H1 (cell line): ENCODE results near the gene WWP2. TPM values are rescaled to one million over a fixed set of nuclear protein-coding genes. Genes with fewer than 3 reads are reported as not detected.

Experiments used
- CTCF ChIA-PET: fragments of 300-600 bp; sonication (Branson Sonifier 250); formaldehyde crosslinking; loops from one replicate; lab custom pipeline; 2021; ENCODE audit not compliant: partially characterized antibody; lab: Charles Lee
- POLR2A ChIA-PET: fragments of 300-600 bp; sonication (Branson Sonifier 250); formaldehyde crosslinking; loops from one replicate; lab custom pipeline; 2021; ENCODE audit warnings: inconsistent platforms; ENCODE audit not compliant: partially characterized antibody; lab: Charles Lee
- DNase-seq, 2 experiments: peaks; one replicate each; pipeline versions ENCODE4 v3.0.0 to v3.0.0-alpha.2; 2010 to 2022; ENCODE audit warnings: low spot score in 2 of 2, low read depth in 1 of 2, mixed read lengths in 1 of 2
- FAIRE-seq: peaks from 2 replicates; lab custom pipeline; 2011; peaks lifted over from hg19 to GRCh38; lab: Jason Lieb, UNC
- H2AFZ ChIP-seq: 2 replicates; pipeline ENCODE4 v1.8.1; 2012; ENCODE audit warnings: low read length, inconsistent platforms
- H2AK5ac ChIP-seq: 2 replicates; pipeline ENCODE4 v1.6.1; 2013; ENCODE audit warnings: low read depth, low read length
- H2BK120ac ChIP-seq: replicated peaks from 2 replicates; pipeline ENCODE3; 2013; ENCODE audit warnings: low read depth, low read length, inconsistent platforms
- H2BK12ac ChIP-seq: 2 replicates; pipeline ENCODE4 v1.6.1; 2013; ENCODE audit warnings: low read depth, low read length
- H2BK15ac ChIP-seq: 2 replicates; pipeline ENCODE4 v1.6.1; 2013; ENCODE audit warnings: low read length
- H2BK20ac ChIP-seq: 2 replicates; pipeline ENCODE4 v1.6.1; 2013; ENCODE audit warnings: low read length
- H2BK5ac ChIP-seq: 2 replicates; pipeline ENCODE4 v1.6.1; 2013; ENCODE audit warnings: low read depth, low read length
- H3K14ac ChIP-seq: 2 replicates; pipeline ENCODE4 v1.6.1; 2013; ENCODE audit warnings: inconsistent platforms; ENCODE audit not compliant: insufficient read length
- H3K18ac ChIP-seq: 2 replicates; pipeline ENCODE4 v1.6.1; 2013; ENCODE audit warnings: low read length; ENCODE audit errors: extremely low read depth
- H3K23ac ChIP-seq: 2 replicates; pipeline ENCODE4 v1.6.1; 2013; ENCODE audit warnings: inconsistent platforms; ENCODE audit not compliant: insufficient read length
- H3K23me2 ChIP-seq: 2 replicates; pipeline ENCODE4 v1.6.1; 2013; ENCODE audit warnings: low read depth, low read length
- H3K27ac ChIP-seq: 2 replicates; pipeline ENCODE4 v1.6.1; 2011; ENCODE audit warnings: low read depth, low read length, inconsistent platforms
- H3K27me3 ChIP-seq, 4 experiments: replicated peaks in 1 of 4; 1 replicate in 1 of 4; 2 replicates in 3 of 4; pipeline versions ENCODE4 v1.6.1 to v1.8.1; 2011 to 2013; ENCODE audit warnings: low read length in 3 of 4, mild to moderate bottlenecking in 3 of 4, inconsistent platforms in 2 of 4, mixed read lengths in 2 of 4, moderate library complexity in 1 of 4; ENCODE audit not compliant: control insufficient read depth in 3 of 4, insufficient read depth in 3 of 4; ENCODE audit errors: extremely low read depth in 1 of 4
- H3K36me3 ChIP-seq, 4 experiments: 2 replicates each; pipeline versions ENCODE4 v1.6.1 to v1.8.1; 2011 to 2013; ENCODE audit warnings: mild to moderate bottlenecking in 4 of 4, low read length in 3 of 4, moderate library complexity in 2 of 4, control low read depth in 1 of 4, inconsistent platforms in 1 of 4; ENCODE audit not compliant: insufficient read depth in 4 of 4, control insufficient read depth in 2 of 4
- H3K4ac ChIP-seq: replicated peaks from 2 replicates; pipeline ENCODE3; 2013; ENCODE audit warnings: low read length, low read depth, mixed read lengths, inconsistent platforms; ENCODE audit not compliant: insufficient read length
- H3K4me1 ChIP-seq, 4 experiments: replicated peaks in 1 of 4; 1 replicate in 1 of 4; 2 replicates in 3 of 4; pipeline versions ENCODE4 v1.6.1 to v1.8.1; 2011 to 2013; ENCODE audit warnings: low read length in 3 of 4, inconsistent platforms in 2 of 4, mixed read lengths in 1 of 4; ENCODE audit not compliant: insufficient read depth in 4 of 4, control insufficient read depth in 3 of 4
- H3K4me2 ChIP-seq, 2 experiments: 2 replicates each; pipeline versions ENCODE4 v1.6.1 to v1.8.1; 2011 to 2013; ENCODE audit warnings: low read depth in 2 of 2, low read length in 2 of 2, control low read depth in 1 of 2, inconsistent platforms in 1 of 2, mild to moderate bottlenecking in 1 of 2; ENCODE audit not compliant: insufficient read depth in 1 of 2
- H3K4me3 ChIP-seq, 4 experiments: fragments of 200-600, 300-600 bp in 1 of 4; sonication (generic), shearing (Covaris generic), sonication (Bioruptor Twin) in 1 of 4; 2 replicates each; pipeline versions ENCODE4 v1.5.1 to v1.8.1; 2011 to 2016; ENCODE audit warnings: low read length in 4 of 4, low read depth in 3 of 4, control low read depth in 2 of 4, inconsistent platforms in 2 of 4, mild to moderate bottlenecking in 2 of 4, mixed read lengths in 1 of 4, moderate library complexity in 1 of 4; ENCODE audit not compliant: insufficient read depth in 2 of 4; ENCODE audit errors: extremely low read depth in 1 of 4
- H3K56ac ChIP-seq: replicated peaks from 2 replicates; pipeline ENCODE3; 2013; ENCODE audit warnings: low read depth, mild to moderate bottlenecking, mixed read lengths, low read length, inconsistent platforms; ENCODE audit not compliant: insufficient read length
- H3K79me1 ChIP-seq: 2 replicates; pipeline ENCODE4 v1.6.1; 2013; ENCODE audit warnings: low read depth, low read length, control low read depth
- H3K79me2 ChIP-seq, 2 experiments: 2 replicates each; pipeline versions ENCODE4 v1.6.1 to v1.8.1; 2012 to 2013; ENCODE audit warnings: low read length in 2 of 2, mild to moderate bottlenecking in 2 of 2, inconsistent platforms in 1 of 2; ENCODE audit not compliant: insufficient read depth in 2 of 2, control insufficient read depth in 1 of 2
- H3K9ac ChIP-seq, 4 experiments: replicated peaks in 1 of 4; 1 replicate in 1 of 4; 2 replicates in 3 of 4; pipeline versions ENCODE4 v1.6.1 to v1.8.1; 2011 to 2013; ENCODE audit warnings: low read depth in 3 of 4, low read length in 3 of 4, control low read depth in 2 of 4, mild to moderate bottlenecking in 2 of 4, moderate library complexity in 2 of 4, inconsistent platforms in 1 of 4; ENCODE audit errors: extremely low read depth in 1 of 4
- H3K9me3 ChIP-seq, 2 experiments: 2 replicates each; pipeline versions ENCODE4 v1.6.1 to v1.8.1; 2012 to 2013; ENCODE audit warnings: mild to moderate bottlenecking in 2 of 2, moderate library complexity in 2 of 2, control low read depth in 1 of 2, inconsistent platforms in 1 of 2, low read depth in 1 of 2, low read length in 1 of 2, mixed read lengths in 1 of 2; ENCODE audit not compliant: insufficient read depth in 2 of 2
- H4K20me1 ChIP-seq, 2 experiments: replicated peaks in 1 of 2; 2 replicates each; pipeline versions ENCODE3 to v1.8.1; 2011 to 2013; ENCODE audit warnings: inconsistent platforms in 2 of 2, low read length in 2 of 2, mild to moderate bottlenecking in 1 of 2; ENCODE audit not compliant: insufficient read depth in 2 of 2, control insufficient read depth in 1 of 2
- H4K5ac ChIP-seq: 2 replicates; pipeline ENCODE4 v1.6.1; 2013; ENCODE audit warnings: low read length, low read depth, mixed read lengths, inconsistent platforms; ENCODE audit not compliant: insufficient read length
- H4K8ac ChIP-seq: 2 replicates; pipeline ENCODE4 v1.8.0; 2013; ENCODE audit warnings: mild to moderate bottlenecking, moderate library complexity, low read length, inconsistent platforms; ENCODE audit not compliant: insufficient read depth; ENCODE audit errors: extremely low read depth
- H4K91ac ChIP-seq: replicated peaks from 2 replicates; pipeline ENCODE3; 2013; ENCODE audit warnings: low read length, mixed read lengths, inconsistent platforms; ENCODE audit not compliant: insufficient read length
- WGBS, 2 experiments: shearing (Covaris generic) in 1 of 2; methylation state at CpG; one replicate each; pipeline versions ENCODE4 v1.1.6 to v1.1.7; 2013 to 2015; ENCODE audit warnings: low lambda C conversion rate in 2 of 2, mixed read lengths in 2 of 2, inconsistent platforms in 1 of 2, low coverage in 1 of 2, missing lambda C conversion rate in 1 of 2; ENCODE audit not compliant: insufficient replicate concordance in 2 of 2, insufficient coverage in 1 of 2, insufficient read length in 1 of 2; ENCODE audit errors: extremely low coverage in 1 of 2, missing lambda C conversion rate in 1 of 2; 5-methylcytosine and 5-hydroxymethylcytosine counted together
- polyA plus RNA-seq, 7 experiments: library from polyadenylated mRNA; depleted of rRNA in 3 of 7; stranded (reverse) in 5 of 7; unstranded in 2 of 7; fragments of >200 nt in 5 of 7; fragments of 200-250 nt in 2 of 7; gene quantifications; 1 replicate in 5 of 7; 2 replicates in 1 of 7; 4 replicates in 1 of 7; pipeline versions ENCODE4 v1.2.1 to v1.2.3, GENCODE V29; 2011 to 2013; ENCODE audit warnings: missing spikeins in 2 of 7, mixed read lengths in 2 of 7
- total RNA-seq: library from RNA; stranded (reverse); fragmentation: NEBNext Ultra II Directional; extraction: Animal tissue kit (Norgen Biotek cat#: 25700); gene quantifications from 2 replicates; pipeline ENCODE4 v1.2.1, GENCODE V29; 2021

The WWP2 gene
- total and polyA plus RNA-seq, 2 of the 8 experiments (the other 6 are each of a cell fraction or from before 2014, with no cell fraction given): 14.1 to 42.2 TPM

GRCh38 chr16:69860233-69861231 lies 98.4 kb downstream of the WWP2 start:
- no peak overlapping the region for H3K23ac ChIP-seq
- no peaks in the 10 kb centered on the region for H3K27me3 ChIP-seq
- H4K20me1 ChIP-seq: no peaks in the 10 kb centered on the region
- no peaks in the 10 kb centered on the region; a peak in 1 of 8 replicates for H3K36me3 ChIP-seq
- H2BK15ac ChIP-seq: no peak overlapping the region
- H3K4ac ChIP-seq: no peak overlapping the region
- H2AFZ ChIP-seq: no peak overlapping the region
- FAIRE-seq (no peak), DNase-seq (no peak)
- no peak overlapping the region for H3K14ac ChIP-seq
- no peak overlapping the region for H2BK120ac ChIP-seq
- no peak overlapping the region for H3K4me3 ChIP-seq
- no peak overlapping the region for H3K4me2 ChIP-seq
- no peak overlapping the region for H3K56ac ChIP-seq
- no peak overlapping the region for H4K8ac ChIP-seq
- H2BK12ac ChIP-seq: no peak overlapping the region
- H3K79me1 ChIP-seq: no peaks in the 10 kb centered on the region
- no peak overlapping the region for H3K27ac ChIP-seq
- no peak overlapping the region for H4K5ac ChIP-seq
- H3K18ac ChIP-seq: no peak overlapping the region
- no peak overlapping the region for H4K91ac ChIP-seq
- H3K23me2 ChIP-seq: no peaks in the 10 kb centered on the region
- no peaks in the 10 kb centered on the region for H3K4me1 ChIP-seq
- no peak overlapping the region for H3K9ac ChIP-seq
- POLR2A ChIA-PET: no interaction called here
- no peaks in the 10 kb centered on the region for H3K9me3 ChIP-seq
- H2BK20ac ChIP-seq: no peak overlapping the region
- CTCF ChIA-PET: interaction anchor here (0.6 to 8.4 kb wide), 7 partner anchors 10 to 581 kb away, joined by 3 to 54 read pairs (median 7); no protein-coding TSS in a partner anchor
- H2BK5ac ChIP-seq: no peak overlapping the region; the same call in 1 of the 2 replicates
- 95% methylated on average over 8 of the region's 9 CpGs; no CpG with 5 or more reads in 1 of the 2 experiments for WGBS, 2 experiments
- no peak overlapping the region for H2AK5ac ChIP-seq
- no peaks in the 10 kb centered on the region for H3K79me2 ChIP-seq
